ENCODE measurements around the gene CDC6.

DNA sequence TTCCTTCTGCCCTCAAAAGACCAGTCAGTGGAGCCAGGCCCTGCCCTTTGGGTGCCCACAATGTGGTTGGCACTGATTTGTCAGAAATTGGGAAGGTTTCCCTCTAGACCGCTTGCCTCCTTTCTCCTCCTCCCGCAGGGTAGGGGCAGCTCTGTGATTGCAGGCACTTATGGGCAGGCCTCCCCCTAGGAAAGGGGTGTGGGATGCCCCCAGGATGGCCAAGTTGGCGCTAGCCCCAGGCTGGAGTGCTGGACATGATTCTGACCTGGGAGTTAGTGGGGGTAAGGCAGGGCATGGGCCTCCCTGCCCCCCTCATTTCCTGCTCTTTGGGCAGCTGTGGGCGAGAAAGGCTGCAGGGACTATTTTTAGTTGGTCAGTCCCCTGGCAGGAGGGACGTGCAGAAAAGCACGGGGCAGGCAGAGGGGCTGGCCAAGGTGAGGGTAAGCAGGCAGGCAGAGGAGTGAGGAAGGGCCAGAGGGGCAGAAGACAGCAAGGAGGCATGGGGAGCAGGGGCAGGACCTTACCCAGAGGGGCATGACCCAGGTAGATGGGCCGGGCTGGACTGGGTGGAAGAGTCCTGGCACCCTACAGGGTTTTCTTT, 24.6 kb downstream of the CDC6 start:
- TF ChIP-seq, protein P1, sequence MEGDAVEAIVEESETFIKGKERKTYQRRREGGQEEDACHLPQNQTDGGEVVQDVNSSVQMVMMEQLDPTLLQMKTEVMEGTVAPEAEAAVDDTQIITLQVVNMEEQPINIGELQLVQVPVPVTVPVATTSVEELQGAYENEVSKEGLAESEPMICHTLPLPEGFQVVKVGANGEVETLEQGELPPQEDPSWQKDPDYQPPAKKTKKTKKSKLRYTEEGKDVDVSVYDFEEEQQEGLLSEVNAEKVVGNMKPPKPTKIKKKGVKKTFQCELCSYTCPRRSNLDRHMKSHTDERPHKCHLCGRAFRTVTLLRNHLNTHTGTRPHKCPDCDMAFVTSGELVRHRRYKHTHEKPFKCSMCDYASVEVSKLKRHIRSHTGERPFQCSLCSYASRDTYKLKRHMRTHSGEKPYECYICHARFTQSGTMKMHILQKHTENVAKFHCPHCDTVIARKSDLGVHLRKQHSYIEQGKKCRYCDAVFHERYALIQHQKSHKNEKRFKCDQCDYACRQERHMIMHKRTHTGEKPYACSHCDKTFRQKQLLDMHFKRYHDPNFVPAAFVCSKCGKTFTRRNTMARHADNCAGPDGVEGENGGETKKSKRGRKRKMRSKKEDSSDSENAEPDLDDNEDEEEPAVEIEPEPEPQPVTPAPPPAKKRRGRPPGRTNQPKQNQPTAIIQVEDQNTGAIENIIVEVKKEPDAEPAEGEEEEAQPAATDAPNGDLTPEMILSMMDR (IDR thresholded peaks at IDR 0.05): no peak
- TF ChIP-seq POLR2A (IDR thresholded peaks at IDR 0.05): no peak

Measured in right lobe of liver (tissue), 4 donors.